GDM1 (cell line): ENCODE results near the gene RARG.
"Not testable (repeated sequence)": the region's sequence is repeated elsewhere in the genome, so short reads cannot be mapped to it uniquely, and the experiment has no call there.

Source experiments
- DNase-seq: peaks from one replicate; lab custom pipeline; 2025; lab: John Stamatoyannopoulos, UW

RARG gene

DNA sequence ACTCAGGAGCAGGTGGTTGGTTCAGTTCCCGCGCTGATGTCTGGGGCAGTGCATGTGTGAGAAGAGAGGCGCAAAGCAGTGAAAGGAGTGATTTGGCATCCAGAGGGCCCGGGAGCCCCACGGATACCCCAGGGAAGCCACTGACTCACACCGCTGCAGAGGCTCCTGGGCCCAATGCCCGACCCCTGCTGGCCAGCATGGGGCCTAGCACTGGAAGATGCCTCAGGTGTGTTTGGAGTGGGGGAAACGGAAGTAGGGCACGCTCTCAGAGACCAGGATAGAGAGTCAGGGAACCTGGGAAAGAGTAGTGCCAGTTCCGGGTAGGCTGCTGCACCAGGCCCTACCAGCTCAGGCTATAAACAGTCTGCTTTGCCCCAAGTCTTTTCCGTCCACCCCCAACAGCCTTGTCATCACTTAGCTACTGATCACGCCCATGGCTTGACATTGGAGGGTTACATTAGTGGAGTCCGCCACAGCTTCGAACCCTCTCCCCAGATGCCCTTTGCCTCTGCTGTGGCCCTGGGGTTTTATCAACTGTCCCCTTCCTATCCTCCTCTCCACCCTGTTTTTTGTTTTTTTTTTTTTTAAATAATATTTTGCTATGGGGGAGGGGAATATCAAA, 41.8 kb downstream of the RARG start:
- DNase-seq = no peak

DNA sequence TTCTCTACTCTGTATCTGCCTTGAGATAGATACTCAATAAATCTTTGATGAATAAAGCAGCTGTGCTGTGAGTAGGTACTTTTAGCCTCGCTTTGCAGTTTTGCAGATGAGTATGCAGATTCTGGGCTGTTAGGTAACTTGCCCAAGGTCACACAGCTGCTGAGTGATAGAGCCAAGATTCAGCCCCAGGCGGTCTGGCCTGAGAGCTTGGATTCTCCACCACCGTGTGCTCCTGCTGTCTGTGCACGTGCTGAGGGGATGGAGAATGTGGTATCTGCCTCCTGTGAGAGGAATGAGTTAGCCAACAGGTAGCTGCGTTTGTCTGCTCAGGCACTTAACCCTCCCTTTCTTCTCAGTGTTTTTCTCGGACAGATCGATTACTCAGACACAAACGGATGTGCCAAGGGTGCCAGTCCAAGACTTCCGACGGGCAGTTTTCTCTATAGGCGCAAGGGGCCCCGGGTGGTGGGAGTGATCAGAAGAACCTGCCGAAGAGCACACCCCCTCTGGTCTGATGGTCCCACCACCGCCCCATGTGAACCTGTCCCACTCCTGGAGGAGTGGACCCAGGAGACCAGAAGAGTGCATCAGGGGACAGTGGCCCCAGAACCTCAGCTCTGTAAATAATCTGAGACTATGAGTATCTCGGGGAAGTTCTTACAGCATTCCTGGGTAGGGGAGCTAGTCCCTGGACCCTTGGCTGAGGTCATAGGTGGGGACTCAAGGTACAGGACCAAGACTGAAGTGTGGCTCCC, 44.7 kb downstream of the RARG start:
- DNase-seq = no peak

DNA sequence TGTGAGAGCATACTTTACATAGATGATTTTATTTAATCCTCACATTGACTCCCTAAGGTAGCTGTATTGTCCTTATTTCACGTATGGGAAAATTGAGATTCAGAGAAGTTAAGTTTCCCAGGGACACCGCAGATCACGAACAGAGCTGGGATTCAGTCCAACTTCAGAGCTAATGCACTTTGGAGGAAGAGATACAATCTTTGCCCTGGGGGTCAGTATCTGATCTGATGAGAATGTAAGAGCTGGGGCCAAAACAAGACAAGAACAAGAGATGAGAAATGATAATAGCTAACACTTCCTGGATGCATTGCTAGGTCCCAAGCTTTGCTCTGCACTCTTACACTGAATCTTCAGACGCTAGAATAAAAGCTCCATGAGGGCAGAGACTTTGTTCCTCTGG, 45.3 kb downstream of the RARG start:
- no peak for DNase-seq

DNA sequence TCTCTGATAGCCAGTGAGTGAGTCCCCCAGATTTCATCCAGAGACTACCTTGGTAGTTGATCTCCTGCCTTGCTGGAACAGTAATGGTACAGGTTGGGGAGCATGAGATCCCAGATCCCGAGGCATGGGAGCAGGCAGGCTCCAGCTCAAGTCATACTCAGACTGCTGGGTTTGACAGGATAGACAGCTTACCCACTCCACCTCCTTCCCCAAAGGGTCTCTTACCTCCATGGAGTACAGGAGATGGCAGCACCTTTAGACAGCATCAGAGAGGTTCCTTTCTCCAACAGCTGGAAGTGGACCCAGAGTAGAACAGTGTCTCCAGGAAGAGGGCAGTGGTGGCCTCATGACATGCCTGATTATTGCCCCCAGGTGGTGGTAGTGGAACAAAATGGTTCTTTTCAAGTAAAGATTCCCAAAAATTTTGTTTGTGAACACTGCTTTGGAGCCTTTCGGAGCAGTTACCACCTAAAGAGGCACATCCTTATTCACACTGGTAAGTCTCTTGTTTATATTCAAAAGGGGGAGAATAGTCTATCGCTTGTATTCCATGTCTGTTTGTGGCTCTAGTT, 46.3 kb downstream of the RARG start:
- no peak for DNase-seq

DNA sequence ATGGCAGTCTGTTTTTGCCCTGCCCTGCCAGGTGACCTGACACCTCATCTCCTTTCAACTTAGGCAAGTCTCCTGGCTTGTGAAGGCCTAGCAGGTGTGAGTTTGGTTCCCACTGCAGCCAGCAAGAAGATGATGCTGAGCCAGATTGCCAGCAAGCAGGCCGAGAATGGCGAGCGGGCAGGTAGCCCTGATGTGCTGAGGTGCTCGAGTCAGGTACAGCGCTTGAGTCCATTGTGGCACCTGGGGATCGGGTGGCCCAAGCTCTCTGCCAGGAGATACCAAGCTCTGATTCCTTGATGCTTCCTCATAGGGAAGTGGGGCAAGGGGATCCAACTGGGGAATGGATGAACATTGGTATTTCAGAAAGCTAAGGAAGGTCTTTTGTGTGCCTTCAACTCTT, 47.2 kb downstream of the RARG start:
- DNase-seq = no peak

DNA sequence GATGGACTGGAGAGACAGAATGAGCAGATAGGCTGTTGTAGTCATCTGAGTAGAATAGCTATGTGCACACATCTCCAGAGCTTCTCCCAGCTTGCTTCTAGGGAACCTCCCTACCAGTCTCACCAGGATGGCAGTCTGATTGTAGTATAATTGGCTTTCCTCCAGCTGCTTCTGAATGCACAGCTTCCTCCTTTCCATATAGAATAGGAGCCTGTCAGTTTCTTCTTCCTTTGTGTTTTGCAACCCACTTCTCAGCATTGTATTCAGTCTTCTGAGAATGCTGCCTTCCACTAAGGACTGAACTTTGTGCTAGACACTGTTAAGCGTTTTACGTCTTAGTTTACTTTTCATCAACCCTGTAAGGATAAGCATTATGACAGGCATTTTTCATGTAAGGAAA, 49.1 kb downstream of the RARG start:
- peak; percentile 23 for DNase-seq

DNA sequence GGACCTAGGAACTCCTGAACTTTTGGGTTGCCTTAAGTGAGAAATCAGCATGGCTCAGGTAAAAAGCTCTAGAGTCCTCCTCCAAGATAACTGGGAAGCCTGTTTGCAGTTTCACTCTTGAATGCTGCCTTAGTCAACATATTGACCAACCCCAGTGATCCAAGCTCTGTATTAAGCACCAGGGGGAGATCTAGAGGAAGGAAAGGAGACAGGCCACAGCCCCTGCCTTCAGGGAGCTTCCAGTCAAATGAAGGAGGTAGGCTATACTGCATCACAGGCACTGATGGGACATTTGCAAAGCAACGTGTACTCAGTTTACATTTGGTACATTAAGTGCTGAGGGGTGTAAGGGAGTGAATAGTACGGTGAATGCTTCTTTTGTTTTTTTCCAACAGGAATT, 50.1 kb downstream of the RARG start:
- no peak for DNase-seq

DNA sequence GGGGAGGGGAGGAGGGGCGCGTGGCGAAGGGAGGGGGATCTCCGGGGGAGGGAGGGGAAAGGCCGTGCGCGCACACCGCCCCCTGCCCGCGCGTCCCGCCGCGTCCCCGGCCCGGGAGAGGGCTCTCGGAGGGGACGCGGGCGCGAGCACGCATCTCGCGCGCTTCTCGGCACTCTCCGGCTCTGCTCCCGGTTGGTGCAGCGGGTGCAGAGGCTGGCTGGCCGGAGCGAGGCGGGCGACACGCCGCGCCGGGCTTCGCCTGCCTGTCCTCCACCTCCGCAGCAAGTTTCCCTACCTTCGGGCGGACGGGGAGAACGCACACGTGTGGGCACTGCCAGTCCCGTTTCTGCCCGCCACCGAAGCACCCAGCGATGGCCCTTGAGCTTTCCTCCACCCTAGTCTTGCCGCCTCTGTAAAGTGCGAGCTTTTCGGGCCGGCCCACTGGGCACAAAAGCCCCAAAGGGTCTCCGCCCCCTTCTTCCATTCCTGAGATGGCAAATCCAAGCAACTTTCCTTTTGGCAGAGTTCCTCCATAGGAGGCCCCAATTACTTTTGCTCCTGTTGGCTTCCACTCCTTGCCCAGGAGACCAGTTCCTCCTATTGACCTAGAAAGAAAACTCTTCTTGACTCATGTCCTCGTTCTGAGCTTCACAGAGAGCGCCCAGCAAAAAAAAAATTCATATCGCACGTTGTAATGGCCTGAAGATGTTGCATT, 50.9 kb downstream of the RARG start:
- peak; percentile 83 for DNase-seq

DNA sequence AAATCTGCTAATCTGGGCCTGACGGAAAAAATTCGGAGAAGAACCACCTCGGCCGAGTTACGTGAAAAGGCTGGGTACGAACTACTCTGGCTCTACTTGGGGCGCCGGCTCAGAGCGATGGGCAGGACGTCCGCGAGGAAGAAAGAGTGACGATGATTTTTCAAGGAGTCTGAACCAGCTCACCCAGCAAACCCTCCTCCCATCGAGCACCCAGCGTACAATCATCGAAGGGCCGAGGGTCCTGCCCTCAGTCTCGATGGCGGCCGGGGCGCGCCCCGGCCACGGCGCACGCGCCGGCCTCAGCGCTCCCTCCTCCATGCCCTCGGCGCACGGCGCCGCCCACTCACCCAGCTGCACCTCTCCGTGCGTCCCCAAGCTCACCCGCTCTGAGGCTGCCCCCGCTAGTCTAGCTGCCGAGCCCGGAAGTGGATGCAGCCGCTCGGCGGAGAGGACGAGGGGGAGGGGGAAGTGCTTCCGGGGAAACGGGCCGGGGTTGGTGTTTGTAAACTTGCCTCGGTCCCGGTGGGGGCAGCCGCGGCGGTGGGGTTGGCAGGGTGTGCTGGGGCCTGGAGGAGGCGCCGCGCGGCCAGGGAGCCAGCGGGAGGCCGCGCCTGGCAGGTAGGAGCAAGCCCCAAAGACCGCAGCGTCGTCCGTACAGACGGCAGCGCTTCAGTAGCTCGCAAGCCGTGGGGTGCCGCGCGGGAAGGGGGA, 51.6 kb downstream of the RARG start, which contains the start of the genes CSAD and ZNF740:
TSS of gene CSAD (minus strand) at position 706 of the 711 bp plus-strand sequence. CDS start 7,455 bp downstream, outside the sequence.
TSS of gene ZNF740 (plus strand) at position 503 of the 711 bp plus-strand sequence. CDS start 1,262 bp downstream, outside the sequence.
- peak; percentile 97 for DNase-seq

DNA sequence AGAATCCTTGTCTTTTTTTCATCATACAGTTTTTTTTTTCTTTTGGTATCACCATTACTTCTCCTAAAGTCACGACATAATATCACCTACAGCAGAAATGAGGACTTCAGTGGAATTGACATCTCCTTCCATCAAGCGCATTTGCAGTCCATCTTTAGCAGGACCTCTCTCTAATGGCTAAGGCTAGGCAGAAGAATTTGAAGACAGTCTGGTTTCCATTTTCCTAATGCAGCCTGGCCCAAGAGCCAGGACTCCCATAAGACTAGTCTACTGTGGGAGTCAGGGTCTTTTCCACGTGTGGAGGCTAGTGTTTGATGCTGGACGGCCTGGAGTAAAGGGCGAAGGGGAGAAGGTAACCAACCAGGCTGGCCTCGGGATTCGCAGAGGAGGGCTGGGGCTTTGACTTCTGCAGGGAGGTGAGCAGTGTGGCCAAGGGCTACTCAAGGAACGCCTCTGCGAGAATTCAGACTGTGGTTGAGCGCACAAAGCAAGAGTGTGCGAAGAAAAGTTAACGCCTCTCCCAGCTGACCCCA, 52.3 kb downstream of the RARG start:
- DNase-seq = no peak

DNA sequence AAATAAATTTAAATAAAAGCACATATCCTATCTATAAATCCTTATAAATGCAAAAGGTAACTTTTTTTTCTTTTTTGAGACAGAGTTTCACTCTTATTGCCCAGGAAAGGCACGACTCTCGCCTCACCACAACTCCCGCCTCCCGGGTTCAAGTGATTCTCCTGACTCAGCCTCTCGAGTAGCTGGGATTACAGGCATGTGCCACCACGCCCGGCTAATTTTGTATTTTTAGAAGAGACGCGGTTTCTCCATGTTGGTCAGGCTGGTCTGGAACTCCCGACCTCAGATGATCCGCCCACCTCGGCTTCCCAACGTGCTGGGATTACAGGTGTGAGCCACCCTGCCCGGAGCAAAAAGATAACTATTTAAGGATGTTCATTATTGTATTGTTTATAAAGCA, 53.2 kb downstream of the RARG start:
- not testable (repeated sequence) for DNase-seq

DNA sequence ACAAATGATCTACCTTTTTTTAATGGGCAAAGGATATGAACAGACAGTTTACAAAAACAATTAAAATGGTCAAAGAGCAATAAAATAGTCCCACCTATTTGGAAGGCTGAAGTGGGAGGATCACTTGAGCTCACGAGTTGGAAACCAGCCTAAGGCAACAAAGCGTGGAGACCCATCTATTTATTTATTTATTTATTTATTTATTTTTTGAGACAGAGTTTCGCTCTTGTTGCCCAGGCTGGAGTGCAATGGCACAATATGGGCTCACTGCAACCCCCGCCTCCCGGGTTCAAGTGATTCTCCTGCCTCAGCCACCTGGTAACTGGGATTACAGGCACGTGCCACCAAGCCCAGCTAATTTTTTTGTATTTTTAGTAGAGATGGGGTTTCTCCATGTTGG, 54.6 kb downstream of the RARG start:
- not testable (repeated sequence) for DNase-seq

DNA sequence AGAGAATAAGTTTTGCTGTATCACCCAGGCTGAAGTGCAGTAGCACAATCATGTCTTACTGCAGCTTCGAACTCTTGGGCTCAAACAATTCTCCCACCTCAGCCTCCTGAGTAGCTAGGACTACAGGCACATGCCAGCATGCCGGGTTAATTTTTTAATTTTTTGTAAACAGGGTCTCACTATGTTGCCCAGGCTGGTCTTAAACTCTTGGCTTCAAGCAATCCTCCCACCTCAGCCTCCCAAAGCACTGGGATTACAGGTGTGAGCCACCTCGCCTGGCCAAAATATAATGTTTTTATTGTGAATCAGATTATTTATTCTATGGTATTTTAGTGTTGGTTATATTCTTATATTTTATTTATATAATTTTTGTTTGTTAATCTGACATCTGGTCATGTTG, 55.3 kb downstream of the RARG start:
- no peak for DNase-seq

DNA sequence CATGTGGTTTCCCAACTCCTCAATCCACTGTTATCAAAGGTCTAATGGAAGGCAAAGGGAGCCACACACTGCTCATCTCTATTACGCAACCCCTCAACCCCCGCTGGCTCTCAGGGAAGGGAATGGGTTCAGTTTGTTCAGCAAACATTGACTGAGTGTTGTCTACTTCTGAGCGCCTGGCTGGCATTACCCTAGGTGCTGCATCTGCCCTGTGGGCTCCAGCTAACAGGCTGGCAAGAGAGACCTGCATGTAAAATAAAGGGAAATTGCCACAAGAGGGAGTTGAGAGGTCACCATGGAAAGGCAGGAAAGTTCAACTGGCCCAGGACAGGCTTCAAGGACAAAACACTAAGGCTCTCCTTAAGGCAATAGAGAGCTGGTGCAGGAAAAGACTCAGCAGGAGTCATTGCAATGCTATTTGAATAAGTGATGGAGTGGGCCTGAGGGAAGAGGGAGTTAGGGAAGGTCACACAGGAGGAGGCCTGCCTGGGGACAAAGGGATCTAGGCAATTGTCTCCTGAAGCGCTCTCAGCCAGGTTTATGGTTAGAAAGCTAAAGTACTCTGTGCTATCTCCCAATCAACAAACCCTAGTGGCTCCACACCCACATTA, 57.0 kb downstream of the RARG start:
- DNase-seq = peak; percentile 44

DNA sequence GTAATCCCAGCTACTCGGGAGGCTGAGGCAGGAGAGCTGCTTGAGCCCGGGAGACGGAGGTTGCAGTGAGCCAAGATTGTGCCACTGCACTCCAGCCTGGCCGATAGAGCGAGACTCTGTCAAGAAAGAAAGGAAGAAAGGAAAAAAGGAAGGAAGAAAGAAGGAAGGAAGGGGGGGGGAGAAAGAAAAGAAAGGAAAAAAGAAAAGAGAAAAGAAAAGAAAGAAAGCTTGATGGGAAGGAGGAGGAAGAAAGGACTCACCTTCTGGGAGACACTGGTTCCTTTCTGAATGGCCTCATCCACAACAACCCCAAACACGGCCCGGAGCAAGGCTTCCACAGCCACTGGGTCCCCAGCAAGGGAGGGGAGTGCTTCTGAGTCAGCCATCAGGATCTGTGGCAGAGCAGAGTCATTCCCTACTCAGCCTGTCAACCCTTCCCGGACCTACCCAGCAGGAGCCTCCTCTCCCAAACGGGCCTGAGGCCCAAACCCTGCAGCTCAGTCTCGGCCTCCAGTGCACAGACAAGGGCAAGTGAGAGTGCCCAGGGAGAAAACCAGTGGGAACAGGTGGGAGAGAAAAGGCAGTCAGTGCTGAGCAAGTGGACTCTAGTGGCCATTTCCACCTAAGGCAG, 58.8 kb downstream of the RARG start:
- DNase-seq = no peak

DNA sequence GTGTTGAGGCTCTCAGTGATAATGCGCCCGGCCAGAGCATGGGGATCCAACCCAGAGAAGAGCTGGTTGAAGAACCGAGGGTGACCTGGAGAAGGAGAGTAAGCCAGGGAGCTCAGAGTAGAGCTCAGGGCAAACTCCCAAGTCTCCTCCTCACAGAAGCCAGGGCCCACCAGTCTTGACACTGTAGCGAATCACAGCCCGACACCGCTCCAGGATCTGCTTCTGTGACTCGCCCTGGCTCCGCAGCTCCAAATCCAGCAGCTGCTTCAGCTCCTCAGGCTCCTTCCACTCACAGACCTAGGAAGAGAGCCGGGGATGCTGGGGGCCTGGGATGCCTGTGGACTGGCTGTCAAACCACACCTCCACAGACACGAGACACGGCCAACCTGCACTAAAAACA, 59.7 kb downstream of the RARG start:
- no peak for DNase-seq

DNA sequence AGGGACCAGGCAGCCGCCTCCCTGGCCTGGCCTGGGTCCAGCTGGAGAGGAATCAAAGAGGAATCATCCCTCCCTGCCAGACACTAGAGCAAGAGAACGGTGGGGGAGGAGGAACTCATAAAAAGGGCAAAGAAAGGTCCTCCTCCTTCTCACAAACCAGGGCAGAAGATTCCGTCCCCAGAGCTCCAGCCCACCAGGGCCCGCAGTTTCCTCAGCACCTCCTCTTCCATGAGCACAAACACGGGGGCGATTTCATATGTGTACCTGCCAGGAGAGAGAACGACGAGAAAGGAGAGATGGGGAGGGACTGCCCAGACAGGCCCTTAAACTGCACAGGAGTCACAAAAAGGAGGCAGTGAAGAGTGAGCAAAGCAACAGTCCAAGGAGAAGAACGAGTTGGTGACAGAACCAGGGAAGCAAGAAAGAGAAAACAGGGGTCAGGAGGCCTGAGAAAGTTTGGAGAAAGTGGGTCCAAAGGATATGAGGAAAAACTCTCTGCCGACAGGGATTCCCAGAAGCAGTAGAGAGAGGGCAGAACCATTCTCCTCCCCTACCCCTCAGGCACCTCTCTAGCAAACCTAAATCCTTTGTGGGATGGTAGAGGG, 60.2 kb downstream of the RARG start:
- DNase-seq = no peak

DNA sequence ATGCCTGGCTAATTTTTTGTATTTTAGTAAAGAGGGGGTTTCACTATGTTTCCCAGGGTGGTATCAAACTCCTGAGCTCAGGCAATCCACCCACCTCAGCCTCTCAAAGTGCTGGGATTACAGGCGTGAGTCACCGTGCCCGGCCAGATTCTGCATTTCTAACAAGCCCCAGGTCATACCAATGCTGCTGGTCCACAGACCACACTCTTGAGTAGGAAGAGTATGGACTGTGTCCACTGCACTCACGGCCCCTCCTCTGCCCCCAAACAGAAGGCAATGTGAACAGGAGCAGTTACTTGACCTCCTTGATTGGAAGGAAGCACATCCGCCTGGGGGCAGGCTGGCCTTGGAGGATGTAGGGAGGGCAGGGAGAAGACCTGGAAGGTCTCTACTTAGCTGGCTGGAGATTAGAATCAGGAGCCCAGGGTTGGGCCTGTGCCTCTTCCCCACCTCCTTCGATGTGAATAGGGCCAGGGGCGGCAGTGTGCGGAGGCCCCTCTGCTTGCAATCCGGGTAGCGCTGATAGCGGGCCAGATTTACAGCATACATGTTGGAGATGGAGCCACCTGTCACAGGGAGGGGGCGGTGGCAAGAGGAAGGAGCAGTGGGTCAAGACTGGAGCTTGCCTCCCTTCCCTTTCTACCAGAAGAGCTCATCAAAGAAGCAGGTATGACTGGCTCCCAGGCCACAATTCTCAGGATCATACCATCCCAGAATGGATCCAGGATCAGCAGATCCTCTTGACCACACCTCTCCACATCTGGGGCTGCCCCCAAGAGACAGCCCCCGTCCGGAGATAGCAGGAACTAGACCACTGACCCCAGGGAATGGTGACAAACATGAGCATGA, 60.9 kb downstream of the RARG start:
- no peak for DNase-seq

DNA sequence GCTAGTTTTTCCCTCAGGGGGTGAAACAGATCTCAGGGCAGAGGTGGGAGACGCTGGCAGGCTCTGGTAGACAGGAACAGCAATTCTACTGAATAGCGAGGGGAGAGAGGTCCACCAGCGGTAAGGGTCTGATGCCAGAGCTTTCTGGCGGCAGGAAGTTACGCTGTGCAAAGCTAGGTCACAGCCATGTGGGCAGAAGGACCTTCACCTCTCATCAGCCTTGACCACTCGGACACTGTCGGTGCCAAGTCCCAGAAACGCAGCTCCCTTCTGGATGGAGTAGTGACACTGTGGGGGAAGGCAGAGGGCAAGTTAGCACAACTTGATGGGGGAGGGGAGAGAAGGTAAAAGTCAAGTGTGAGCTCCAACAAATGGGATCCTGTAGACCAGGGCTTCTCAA, 61.8 kb downstream of the RARG start:
- DNase-seq = no peak
